ENCODE measurements around the gene KRTAP5-6. TPM values are rescaled to one million over a fixed set of nuclear protein-coding genes. Genes with fewer than 3 reads are reported as not detected.

KRTAP5-6 gene
- total RNA-seq, 1 donor = not detected

DNA sequence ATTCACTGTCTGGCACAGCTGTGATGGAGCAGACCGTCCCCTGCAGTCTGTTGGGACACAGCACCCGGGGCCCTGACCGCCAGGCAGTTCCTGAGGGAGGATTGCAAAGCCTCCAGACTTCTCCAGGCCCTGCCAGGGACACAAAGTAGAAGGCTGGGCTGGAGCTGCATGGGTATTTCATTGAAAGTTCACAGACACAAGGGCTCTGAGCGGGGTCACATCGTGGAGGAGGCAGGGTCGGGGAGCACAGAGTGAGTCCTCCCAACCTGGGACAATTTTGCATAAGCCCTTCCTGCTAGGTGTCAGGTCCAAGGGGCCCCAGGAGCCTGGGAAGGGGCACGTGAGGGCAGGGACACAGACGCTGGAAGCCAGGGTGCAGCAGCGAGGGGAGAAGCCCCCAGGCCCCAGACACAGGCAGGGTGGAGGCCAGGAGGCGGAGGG, 37.7 kb downstream of the KRTAP5-6 start:
- TF ChIP-seq, protein P1, sequence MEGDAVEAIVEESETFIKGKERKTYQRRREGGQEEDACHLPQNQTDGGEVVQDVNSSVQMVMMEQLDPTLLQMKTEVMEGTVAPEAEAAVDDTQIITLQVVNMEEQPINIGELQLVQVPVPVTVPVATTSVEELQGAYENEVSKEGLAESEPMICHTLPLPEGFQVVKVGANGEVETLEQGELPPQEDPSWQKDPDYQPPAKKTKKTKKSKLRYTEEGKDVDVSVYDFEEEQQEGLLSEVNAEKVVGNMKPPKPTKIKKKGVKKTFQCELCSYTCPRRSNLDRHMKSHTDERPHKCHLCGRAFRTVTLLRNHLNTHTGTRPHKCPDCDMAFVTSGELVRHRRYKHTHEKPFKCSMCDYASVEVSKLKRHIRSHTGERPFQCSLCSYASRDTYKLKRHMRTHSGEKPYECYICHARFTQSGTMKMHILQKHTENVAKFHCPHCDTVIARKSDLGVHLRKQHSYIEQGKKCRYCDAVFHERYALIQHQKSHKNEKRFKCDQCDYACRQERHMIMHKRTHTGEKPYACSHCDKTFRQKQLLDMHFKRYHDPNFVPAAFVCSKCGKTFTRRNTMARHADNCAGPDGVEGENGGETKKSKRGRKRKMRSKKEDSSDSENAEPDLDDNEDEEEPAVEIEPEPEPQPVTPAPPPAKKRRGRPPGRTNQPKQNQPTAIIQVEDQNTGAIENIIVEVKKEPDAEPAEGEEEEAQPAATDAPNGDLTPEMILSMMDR (IDR thresholded peaks at IDR 0.05; ENCODE audit: insufficient read depth, low read length) = no peak
- no peak for DNase-seq (ENCODE audit: low read depth)
- no peak overlapping the region for H3K4me3 ChIP-seq (ENCODE audit: low read depth, low read length)

DNA sequence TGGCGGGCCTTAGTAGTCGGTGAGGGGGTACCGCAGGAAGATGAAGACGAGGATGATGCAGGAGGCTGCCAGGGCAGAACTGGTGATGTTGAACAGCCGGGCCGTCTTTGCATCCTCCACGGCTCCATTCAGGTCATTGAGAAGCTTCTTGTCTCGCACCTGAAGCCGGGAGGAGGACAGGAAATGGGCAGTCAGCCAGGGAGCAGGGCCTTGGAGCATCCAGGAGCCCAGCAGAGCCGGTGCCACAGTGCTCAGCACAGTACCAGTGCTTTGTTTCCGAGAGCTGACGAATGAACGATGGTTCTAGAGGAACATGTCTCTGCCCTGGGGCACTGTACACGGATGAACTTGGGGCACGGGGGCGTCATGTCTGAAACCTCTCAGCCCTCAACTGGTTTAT, 38.3 kb downstream of the KRTAP5-6 start:
- no peak overlapping the region for H3K4me3 ChIP-seq (ENCODE audit: low read depth, low read length)
- DNase-seq (ENCODE audit: low read depth) = no peak
- TF ChIP-seq, protein P1 (IDR thresholded peaks at IDR 0.05; ENCODE audit: insufficient read depth, low read length) = no peak

DNA sequence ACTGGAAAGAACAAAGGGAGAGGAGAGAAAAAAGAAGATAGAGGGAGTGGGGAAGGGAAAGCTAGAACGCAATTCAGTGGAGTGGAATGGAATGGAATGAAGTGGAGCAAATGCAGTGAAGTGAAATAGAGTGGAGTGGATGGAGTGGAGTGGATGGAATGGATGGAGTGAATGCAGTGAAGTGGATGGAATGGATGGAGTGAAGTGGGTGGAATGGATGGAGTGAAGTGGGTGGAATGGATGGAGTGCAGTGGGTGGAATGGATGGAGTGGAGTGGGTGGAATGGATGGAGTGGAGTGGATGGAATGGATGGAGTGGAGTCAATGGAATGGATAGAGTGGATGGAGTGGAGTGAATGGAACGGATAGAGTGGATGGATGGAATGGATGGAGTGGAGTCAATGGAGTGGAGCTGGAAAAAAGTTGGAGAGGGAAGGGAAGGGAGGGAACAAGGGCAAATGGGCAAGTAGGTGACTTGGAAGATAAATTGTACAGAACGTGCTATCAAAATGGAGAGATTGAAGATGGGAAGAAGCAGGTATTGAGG, 39.5 kb downstream of the KRTAP5-6 start:
- DNase-seq (ENCODE audit: low read depth) = no peak
- H3K4me3 ChIP-seq (ENCODE audit: low read depth, low read length) = no peak overlapping the region
- TF ChIP-seq, protein P1 (IDR thresholded peaks at IDR 0.05; ENCODE audit: insufficient read depth, low read length) = no peak

DNA sequence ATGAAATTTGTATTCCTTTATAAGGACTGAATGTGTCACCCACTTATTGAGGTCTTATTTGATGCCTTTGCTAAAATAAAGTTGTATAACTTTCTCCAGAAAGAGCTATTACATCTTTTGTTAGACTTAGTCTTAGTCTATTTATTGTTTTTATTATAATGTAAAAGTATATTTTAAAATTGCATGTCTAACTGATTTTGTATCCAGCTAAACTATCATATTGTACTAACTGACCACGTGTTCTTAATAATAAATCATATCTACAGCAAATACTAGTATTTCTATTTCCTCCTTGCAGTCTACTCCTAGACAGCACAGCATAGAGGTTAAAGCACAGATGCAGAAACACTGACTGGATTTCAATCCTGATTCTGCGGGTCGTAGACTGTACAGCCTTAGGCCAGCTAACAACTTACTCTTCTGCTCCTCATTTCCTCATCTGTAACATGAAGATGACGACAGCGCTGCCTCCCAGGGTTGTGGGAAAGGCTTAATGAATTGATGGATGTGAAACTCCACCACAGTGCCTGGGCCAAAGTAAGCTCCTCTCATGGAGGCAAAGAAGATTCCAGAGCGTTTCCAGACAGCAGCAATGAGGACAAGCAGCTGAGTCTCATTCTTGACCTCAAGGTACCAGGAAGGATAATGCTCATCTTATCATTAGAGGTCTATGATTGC, 40.2 kb downstream of the KRTAP5-6 start:
- DNase-seq (ENCODE audit: low read depth) = no peak
- TF ChIP-seq, protein P1 (IDR thresholded peaks at IDR 0.05; ENCODE audit: insufficient read depth, low read length) = no peak
- H3K4me3 ChIP-seq (ENCODE audit: low read depth, low read length) = no peak overlapping the region

DNA sequence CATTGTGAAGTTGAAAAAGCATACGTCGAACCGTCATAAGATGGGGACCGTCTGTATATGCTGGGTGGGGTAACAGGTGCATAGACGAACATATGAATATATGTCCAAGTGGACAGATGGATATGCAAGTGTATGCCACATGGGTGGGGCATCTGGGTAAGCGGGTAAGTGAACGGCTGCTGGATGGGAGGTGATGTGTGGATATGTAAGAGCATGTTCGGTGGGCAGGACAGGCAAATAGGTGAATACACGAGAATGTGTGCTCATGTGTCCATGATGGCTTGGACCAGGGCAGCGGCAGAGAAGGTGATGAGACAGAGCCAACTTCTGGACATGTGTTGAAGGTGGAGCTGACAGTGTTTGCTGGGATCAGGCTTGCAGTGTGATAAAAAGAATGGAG, 41.4 kb downstream of the KRTAP5-6 start:
- TF ChIP-seq, protein P1 (IDR thresholded peaks at IDR 0.05; ENCODE audit: insufficient read depth, low read length) = no peak
- no peak overlapping the region for H3K4me3 ChIP-seq (ENCODE audit: low read depth, low read length)
- DNase-seq (ENCODE audit: low read depth) = no peak

DNA sequence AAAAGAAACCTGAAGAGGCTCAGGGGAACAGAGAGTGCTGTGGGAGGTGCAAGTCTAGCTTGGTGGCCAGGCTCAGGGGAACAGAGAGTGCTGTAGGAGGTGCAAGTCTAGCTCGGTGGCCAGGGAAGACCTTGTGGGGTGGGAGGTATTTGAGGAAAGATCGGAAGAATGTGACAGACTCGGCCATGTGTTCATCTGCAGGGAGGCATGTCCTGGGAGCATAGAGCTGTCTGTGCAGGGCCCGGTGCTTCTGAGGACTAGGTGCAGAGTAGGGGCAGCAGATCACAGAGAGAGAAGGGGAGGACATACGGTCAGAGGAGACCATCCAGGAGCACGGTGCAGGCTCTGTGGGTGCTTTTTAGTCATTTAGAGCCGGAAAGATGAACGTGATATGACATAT, 42.6 kb downstream of the KRTAP5-6 start:
- TF ChIP-seq, protein P1 (IDR thresholded peaks at IDR 0.05; ENCODE audit: insufficient read depth, low read length) = no peak
- H3K4me3 ChIP-seq (ENCODE audit: low read depth, low read length) = no peak overlapping the region
- no peak for DNase-seq (ENCODE audit: low read depth)

Measured in fibroblast of the aortic adventitia (primary cell).